ENCODE measurements around the gene MRPS2. TPM values are rescaled to one million over a fixed set of nuclear protein-coding genes. Genes with fewer than 3 reads are reported as not detected.

Gene MRPS2
- total and polyA plus RNA-seq, 9 of the 15 experiments (the other 6 are each of a cell fraction or from before 2014, with no cell fraction given) = 8.0 to 167 (median 81.3) TPM

GRCh38 chr9:135499326-135500070, 984 bp upstream of the MRPS2 start (continued):
- TF ChIP-seq, protein P1, sequence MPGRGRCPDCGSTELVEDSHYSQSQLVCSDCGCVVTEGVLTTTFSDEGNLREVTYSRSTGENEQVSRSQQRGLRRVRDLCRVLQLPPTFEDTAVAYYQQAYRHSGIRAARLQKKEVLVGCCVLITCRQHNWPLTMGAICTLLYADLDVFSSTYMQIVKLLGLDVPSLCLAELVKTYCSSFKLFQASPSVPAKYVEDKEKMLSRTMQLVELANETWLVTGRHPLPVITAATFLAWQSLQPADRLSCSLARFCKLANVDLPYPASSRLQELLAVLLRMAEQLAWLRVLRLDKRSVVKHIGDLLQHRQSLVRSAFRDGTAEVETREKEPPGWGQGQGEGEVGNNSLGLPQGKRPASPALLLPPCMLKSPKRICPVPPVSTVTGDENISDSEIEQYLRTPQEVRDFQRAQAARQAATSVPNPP (IDR thresholded peaks at IDR 0.05; ENCODE audit: borderline replicate concordance, insufficient read depth, insufficient read length) = no peak
- TF ChIP-seq, protein P2, sequence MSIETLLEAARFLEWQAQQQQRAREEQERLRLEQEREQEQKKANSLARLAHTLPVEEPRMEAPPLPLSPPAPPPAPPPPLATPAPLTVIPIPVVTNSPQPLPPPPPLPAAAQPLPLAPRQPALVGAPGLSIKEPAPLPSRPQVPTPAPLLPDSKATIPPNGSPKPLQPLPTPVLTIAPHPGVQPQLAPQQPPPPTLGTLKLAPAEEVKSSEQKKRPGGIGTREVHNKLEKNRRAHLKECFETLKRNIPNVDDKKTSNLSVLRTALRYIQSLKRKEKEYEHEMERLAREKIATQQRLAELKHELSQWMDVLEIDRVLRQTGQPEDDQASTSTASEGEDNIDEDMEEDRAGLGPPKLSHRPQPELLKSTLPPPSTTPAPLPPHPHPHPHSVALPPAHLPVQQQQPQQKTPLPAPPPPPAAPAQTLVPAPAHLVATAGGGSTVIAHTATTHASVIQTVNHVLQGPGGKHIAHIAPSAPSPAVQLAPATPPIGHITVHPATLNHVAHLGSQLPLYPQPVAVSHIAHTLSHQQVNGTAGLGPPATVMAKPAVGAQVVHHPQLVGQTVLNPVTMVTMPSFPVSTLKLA (conservative IDR thresholded peaks at IDR 0.05) = peak; percentile 88 to 95
- TF ChIP-seq SP1 (CRISPR knock-in tag; IDR thresholded peaks at IDR 0.05) = no peak; the same call in 1 of the 2 replicates
- TF ChIP-seq HDAC2 (IDR thresholded peaks at IDR 0.05) = 0 out of 2 replicates have a peak, but pooled peaks have one; percentile 50
- no peak for TF ChIP-seq CREB1 (IDR thresholded peaks at IDR 0.05)
- TF ChIP-seq CREB1 (CRISPR knock-in tag; IDR thresholded peaks at IDR 0.05) = no peak
- TF ChIP-seq RBM34 (IDR thresholded peaks at IDR 0.05; ENCODE audit: borderline replicate concordance, insufficient read depth, low read length) = no peak
- TF ChIP-seq ZFP1 (CRISPR knock-in tag; IDR thresholded peaks at IDR 0.05) = no peak
- no peak for TF ChIP-seq ZNF436 (CRISPR knock-in tag; IDR thresholded peaks at IDR 0.05)
- TF ChIP-seq, protein P3, sequence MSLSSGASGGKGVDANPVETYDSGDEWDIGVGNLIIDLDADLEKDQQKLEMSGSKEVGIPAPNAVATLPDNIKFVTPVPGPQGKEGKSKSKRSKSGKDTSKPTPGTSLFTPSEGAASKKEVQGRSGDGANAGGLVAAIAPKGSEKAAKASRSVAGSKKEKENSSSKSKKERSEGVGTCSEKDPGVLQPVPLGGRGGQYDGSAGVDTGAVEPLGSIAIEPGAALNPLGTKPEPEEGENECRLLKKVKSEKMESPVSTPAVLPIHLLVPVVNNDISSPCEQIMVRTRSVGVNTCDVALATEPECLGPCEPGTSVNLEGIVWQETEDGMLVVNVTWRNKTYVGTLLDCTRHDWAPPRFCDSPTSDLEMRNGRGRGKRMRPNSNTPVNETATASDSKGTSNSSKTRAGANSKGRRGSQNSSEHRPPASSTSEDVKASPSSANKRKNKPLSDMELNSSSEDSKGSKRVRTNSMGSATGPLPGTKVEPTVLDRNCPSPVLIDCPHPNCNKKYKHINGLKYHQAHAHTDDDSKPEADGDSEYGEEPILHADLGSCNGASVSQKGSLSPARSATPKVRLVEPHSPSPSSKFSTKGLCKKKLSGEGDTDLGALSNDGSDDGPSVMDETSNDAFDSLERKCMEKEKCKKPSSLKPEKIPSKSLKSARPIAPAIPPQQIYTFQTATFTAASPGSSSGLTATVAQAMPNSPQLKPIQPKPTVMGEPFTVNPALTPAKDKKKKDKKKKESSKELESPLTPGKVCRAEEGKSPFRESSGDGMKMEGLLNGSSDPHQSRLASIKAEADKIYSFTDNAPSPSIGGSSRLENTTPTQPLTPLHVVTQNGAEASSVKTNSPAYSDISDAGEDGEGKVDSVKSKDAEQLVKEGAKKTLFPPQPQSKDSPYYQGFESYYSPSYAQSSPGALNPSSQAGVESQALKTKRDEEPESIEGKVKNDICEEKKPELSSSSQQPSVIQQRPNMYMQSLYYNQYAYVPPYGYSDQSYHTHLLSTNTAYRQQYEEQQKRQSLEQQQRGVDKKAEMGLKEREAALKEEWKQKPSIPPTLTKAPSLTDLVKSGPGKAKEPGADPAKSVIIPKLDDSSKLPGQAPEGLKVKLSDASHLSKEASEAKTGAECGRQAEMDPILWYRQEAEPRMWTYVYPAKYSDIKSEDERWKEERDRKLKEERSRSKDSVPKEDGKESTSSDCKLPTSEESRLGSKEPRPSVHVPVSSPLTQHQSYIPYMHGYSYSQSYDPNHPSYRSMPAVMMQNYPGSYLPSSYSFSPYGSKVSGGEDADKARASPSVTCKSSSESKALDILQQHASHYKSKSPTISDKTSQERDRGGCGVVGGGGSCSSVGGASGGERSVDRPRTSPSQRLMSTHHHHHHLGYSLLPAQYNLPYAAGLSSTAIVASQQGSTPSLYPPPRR (CRISPR knock-in tag; IDR thresholded peaks at IDR 0.05; ENCODE audit: borderline replicate concordance) = no peak
- peak; percentile 47; the same call in 1 of the 2 replicates for TF ChIP-seq SPI1 (IDR thresholded peaks at IDR 0.05; ENCODE audit: borderline replicate concordance, low read depth, low read length)
- TF ChIP-seq MLLT1 (IDR thresholded peaks at IDR 0.05) = no peak
- TF ChIP-seq GATA2 (CRISPR knock-in tag; IDR thresholded peaks at IDR 0.05) = no peak
- TF ChIP-seq MEF2D (tag; conservative IDR thresholded peaks at IDR 0.05; ENCODE audit: low read depth) = no peak; the same call in 1 of the 2 replicates
- TF ChIP-seq ATF3 (IDR thresholded peaks at IDR 0.05) = no peak
- no peak for TF ChIP-seq ATF3 (CRISPR knock-in tag; conservative IDR thresholded peaks at IDR 0.05)
- TF ChIP-seq HNRNPUL1 (IDR thresholded peaks at IDR 0.05; ENCODE audit: low read length) = no peak
- TF ChIP-seq SMAD3 (CRISPR knock-in tag; conservative IDR thresholded peaks at IDR 0.05) = no peak
